Endothelial cell of umbilical vein (primary cell): ENCODE data around the gene ADAMTSL2. TPM values are rescaled to one million over a fixed set of nuclear protein-coding genes. Genes with fewer than 3 reads are reported as not detected.

Experiments
- BruUV-seq: library from RNA; stranded (reverse); fragments of 400-500 nt; replicated peaks from 2 replicates; lab custom pipeline; 2021; lab: Mats Ljungman, UMichigan
- CTCF ChIA-PET: fragments of 300-600, 350-600 bp; sonication (Branson Sonifier 250); formaldehyde crosslinking; loops from one replicate; lab custom pipeline; 2021; ENCODE audit warnings: antibody characterized with exemption, inconsistent platforms; lab: Charles Lee
- POLR2A ChIA-PET: fragments of 300-600, 350-600 bp; sonication (Branson Sonifier 250); formaldehyde crosslinking; loops from one replicate; lab custom pipeline; 2021; ENCODE audit warnings: antibody characterized with exemption, inconsistent platforms; lab: Charles Lee
- DNase-seq: peaks from one replicate; pipeline ENCODE4 v3.0.0-alpha.2; 2011; ENCODE audit warnings: low read depth, low spot score
- FAIRE-seq: peaks from 2 replicates; lab custom pipeline; 2011; peaks lifted over from hg19 to GRCh38; lab: Jason Lieb, UNC
- H2AFZ ChIP-seq: 2 replicates; pipeline ENCODE4 v1.6.0; 2012; ENCODE audit warnings: low read depth, low read length, control low read depth, inconsistent platforms
- H3K27ac ChIP-seq: 2 replicates; pipeline ENCODE4 v1.5.1; 2011; ENCODE audit warnings: low read depth, mild to moderate bottlenecking, control low read depth, low read length, moderate library complexity; ENCODE audit not compliant: insufficient read depth
- H3K27me3 ChIP-seq, 2 experiments: 2 replicates each; pipeline versions ENCODE4 v1.6.0 to v1.6.1; 2011; ENCODE audit warnings: low read length in 2 of 2, mixed read lengths in 1 of 2; ENCODE audit not compliant: control insufficient read depth in 2 of 2, insufficient read depth in 2 of 2
- H3K36me3 ChIP-seq, 2 experiments: 2 replicates in 1 of 2; 3 replicates in 1 of 2; pipeline ENCODE4 v1.5.1; 2011; ENCODE audit warnings: low read length in 2 of 2, mild to moderate bottlenecking in 1 of 2, moderate library complexity in 1 of 2; ENCODE audit not compliant: control insufficient read depth in 2 of 2, insufficient read depth in 2 of 2; ENCODE audit errors: extremely low read depth in 1 of 2
- H3K4me1 ChIP-seq: 3 replicates; pipeline ENCODE4 v1.5.1; 2011; ENCODE audit warnings: mild to moderate bottlenecking, low read length; ENCODE audit not compliant: control insufficient read depth, insufficient read depth; ENCODE audit errors: extremely low read depth
- H3K4me2 ChIP-seq: 2 replicates; pipeline ENCODE4 v1.6.1; 2011; ENCODE audit warnings: low read length, control low read depth, mixed read lengths; ENCODE audit not compliant: insufficient read depth
- H3K4me3 ChIP-seq, 3 experiments: fragments of 200-600 bp in 1 of 3; sonication (generic), shearing (Covaris generic) in 1 of 3; replicated peaks in 1 of 3; 2 replicates each; pipeline ENCODE4 v1.5.1; 2011 to 2016; ENCODE audit warnings: control low read depth in 3 of 3, low read length in 3 of 3, mild to moderate bottlenecking in 2 of 3, inconsistent platforms in 1 of 3, low read depth in 1 of 3, moderate library complexity in 1 of 3; ENCODE audit not compliant: insufficient read depth in 1 of 3
- H3K79me2 ChIP-seq: 2 replicates; pipeline ENCODE4 v1.6.0; 2012; ENCODE audit warnings: low read length, inconsistent platforms; ENCODE audit not compliant: control insufficient read depth, insufficient read depth
- H3K9ac ChIP-seq: replicated peaks from 2 replicates; pipeline ENCODE3; 2011; ENCODE audit warnings: low read length, control low read depth; ENCODE audit not compliant: insufficient read depth; ENCODE audit errors: extremely low read depth
- H3K9me1 ChIP-seq: replicated peaks from 3 replicates; pipeline ENCODE4 v1.6.0; 2011; ENCODE audit warnings: mild to moderate bottlenecking, low read length; ENCODE audit not compliant: control insufficient read depth, insufficient read depth; ENCODE audit errors: extremely low read depth
- H3K9me3 ChIP-seq: replicated peaks from 2 replicates; pipeline ENCODE4 v1.5.1; 2012; ENCODE audit warnings: low read length, inconsistent platforms; ENCODE audit not compliant: control insufficient read depth, insufficient read depth
- H4K20me1 ChIP-seq: replicated peaks from 2 replicates; pipeline ENCODE3; 2011; ENCODE audit warnings: mild to moderate bottlenecking, low read length; ENCODE audit not compliant: control insufficient read depth, insufficient read depth; ENCODE audit errors: extremely low read depth
- EZH2 ChIP-seq: IDR thresholded peaks from 2 replicates; pipeline ENCODE4 v1.6.1; 2012; ENCODE audit warnings: borderline replicate concordance, low read depth, mild to moderate bottlenecking, moderate library complexity, low read length, inconsistent platforms; ENCODE audit not compliant: severe bottlenecking
- FOS ChIP-seq: IDR thresholded peaks from 2 replicates; pipeline ENCODE4 v1.6.1; 2011; ENCODE audit warnings: mild to moderate bottlenecking, low read length, moderate library complexity, borderline replicate concordance; ENCODE audit not compliant: insufficient read depth
- GATA2 ChIP-seq: IDR thresholded peaks from 2 replicates; pipeline ENCODE4 v1.7.0; 2011; ENCODE audit warnings: low read depth, mild to moderate bottlenecking, moderate library complexity, mixed read lengths, low read length; ENCODE audit not compliant: insufficient read length, insufficient read depth
- JUN ChIP-seq: IDR thresholded peaks from 2 replicates; pipeline ENCODE4 v1.6.1; 2011; ENCODE audit warnings: borderline replicate concordance, low read depth; ENCODE audit not compliant: insufficient read length, insufficient read depth
- MYC ChIP-seq: IDR thresholded peaks from one replicate; pipeline ENCODE4 v1.6.1; 2011; ENCODE audit warnings: mild to moderate bottlenecking, low read depth, low read length
- POLR2A ChIP-seq: IDR thresholded peaks from 2 replicates; pipeline ENCODE4 v1.6.1; 2012; ENCODE audit warnings: low read depth, mild to moderate bottlenecking, control low read depth, low read length
- POLR2AphosphoS5 ChIP-seq: IDR thresholded peaks from 2 replicates; pipeline ENCODE4 v1.6.1; 2012; ENCODE audit warnings: low read depth, mild to moderate bottlenecking, control low read depth, low read length, moderate library complexity; ENCODE audit not compliant: insufficient read depth
- dilution Hi-C: fragments of 300-500 bp; cut with MboI; formaldehyde crosslinking; loops from one replicate; pipeline ENCODE4 v1.15.0; 2019; ENCODE audit warnings: low sequenced_read_pairs; ENCODE audit not compliant: extremely low pct_ligation_motif_present
- intact Hi-C: fragments of 100-400 bp; cut with micrococcal nuclease; formaldehyde crosslinking; loops from one replicate; pipeline ENCODE4 v1.10.0; 2022
- polyA plus RNA-seq, 4 experiments: library from polyadenylated mRNA; depleted of rRNA in 3 of 4; stranded (reverse) in 3 of 4; unstranded in 1 of 4; fragments of >200 nt; gene quantifications; 2 replicates each; pipeline versions ENCODE4 v1.2.1 to v1.2.3, GENCODE V29; 2011 to 2012; ENCODE audit warnings: missing spikeins in 1 of 4
- total RNA-seq: library from RNA; stranded (reverse); gene quantifications from 2 replicates; pipeline ENCODE4 v1.2.3, GENCODE V29; 2021
- TF ChIP-seq, protein P1 (sequence below): IDR thresholded peaks from 2 replicates; pipeline ENCODE4 v1.6.1; 2011; ENCODE audit not compliant: insufficient read depth, insufficient read length
- TF ChIP-seq, protein P2 (sequence below), 2 donors: IDR thresholded peaks; 1 replicate in 1 of 2; 2 replicates in 1 of 2; pipeline ENCODE4 v1.5.1; 2011; ENCODE audit warnings: low read length in 2 of 2, mild to moderate bottlenecking in 2 of 2, moderate library complexity in 2 of 2, control low read depth in 1 of 2, inconsistent platforms in 1 of 2, low read depth in 1 of 2; ENCODE audit not compliant: insufficient read depth in 1 of 2; ENCODE audit errors: extremely low read depth in 1 of 2

ADAMTSL2 gene
- total and polyA plus RNA-seq, 2 donors (not counting 3 experiments of a cell fraction or from before 2014, with no cell fraction given): not detected

DNA sequence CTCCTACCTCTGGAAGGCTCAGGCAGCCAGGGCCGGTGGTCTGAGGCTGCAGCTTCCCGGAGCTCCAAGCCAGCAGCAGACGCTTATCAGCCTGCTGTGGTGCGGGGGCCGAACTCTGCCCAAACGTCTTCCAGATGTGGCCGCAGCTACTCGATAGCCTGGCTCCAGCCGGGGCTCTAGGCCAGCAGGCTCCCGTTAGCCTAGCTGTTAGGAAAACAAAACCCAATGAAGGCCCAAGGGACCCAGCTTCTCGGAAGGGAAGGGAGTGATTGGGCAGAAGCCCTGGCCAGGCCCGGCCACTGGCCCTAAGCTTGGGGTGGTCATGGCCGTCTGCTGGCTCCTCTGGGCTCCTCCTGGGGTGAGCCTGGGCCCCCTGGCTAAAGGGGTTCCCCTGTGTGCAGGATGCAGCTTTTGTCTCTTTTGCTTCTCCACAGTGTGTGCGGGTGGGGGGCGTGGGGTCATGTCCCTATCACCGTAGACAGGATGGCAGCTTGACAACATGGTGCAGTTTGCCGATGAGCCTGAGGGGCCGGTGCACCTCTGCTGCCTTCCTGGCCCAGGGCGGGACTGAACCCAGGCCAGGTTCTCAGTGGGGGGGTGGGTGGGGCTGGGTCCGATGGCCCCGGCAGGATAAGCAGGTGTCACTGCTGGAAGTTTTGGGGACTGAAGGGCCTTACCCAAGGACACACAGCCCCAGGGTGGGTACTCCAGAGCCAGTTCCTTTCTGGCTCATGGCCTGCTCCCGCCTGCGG lies 28.4 kb upstream of the ADAMTSL2 start:
- Histone ChIP-seq H3K9me3 (no peaks in the 10 kb centered on the region), H3K36me3 (no peaks in the 10 kb centered on the region), H3K4me1 (no peaks in the 10 kb centered on the region), H3K9ac (no peak overlapping the region), H3K4me2 (no peak overlapping the region), H4K20me1 (no peaks in the 10 kb centered on the region), H3K27ac (no peak overlapping the region), H3K27me3 (peaks cover 0 to 3% of the 10 kb centered on the region in 2 experiments), H3K4me3 (no peak overlapping the region), H3K9me1 (no peaks in the 10 kb centered on the region), H2AFZ (no peak overlapping the region), H3K79me2 (no peaks in the 10 kb centered on the region)
- ChIA-PET CTCF (interaction anchor here (0.7 kb wide), 1 partner anchor 10 kb away, joined by 3 read pairs; no protein-coding TSS in a partner anchor), POLR2A (no interaction called here)
- no TSS peak for BruUV-seq
- no peak for FAIRE-seq
- dilution Hi-C loops: no loop called here
- TF ChIP-seq POLR2AphosphoS5: no peak
- TF ChIP-seq, protein P1, sequence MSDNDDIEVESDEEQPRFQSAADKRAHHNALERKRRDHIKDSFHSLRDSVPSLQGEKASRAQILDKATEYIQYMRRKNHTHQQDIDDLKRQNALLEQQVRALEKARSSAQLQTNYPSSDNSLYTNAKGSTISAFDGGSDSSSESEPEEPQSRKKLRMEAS: no peak
- no peak for TF ChIP-seq GATA2
- TF ChIP-seq, protein P2, sequence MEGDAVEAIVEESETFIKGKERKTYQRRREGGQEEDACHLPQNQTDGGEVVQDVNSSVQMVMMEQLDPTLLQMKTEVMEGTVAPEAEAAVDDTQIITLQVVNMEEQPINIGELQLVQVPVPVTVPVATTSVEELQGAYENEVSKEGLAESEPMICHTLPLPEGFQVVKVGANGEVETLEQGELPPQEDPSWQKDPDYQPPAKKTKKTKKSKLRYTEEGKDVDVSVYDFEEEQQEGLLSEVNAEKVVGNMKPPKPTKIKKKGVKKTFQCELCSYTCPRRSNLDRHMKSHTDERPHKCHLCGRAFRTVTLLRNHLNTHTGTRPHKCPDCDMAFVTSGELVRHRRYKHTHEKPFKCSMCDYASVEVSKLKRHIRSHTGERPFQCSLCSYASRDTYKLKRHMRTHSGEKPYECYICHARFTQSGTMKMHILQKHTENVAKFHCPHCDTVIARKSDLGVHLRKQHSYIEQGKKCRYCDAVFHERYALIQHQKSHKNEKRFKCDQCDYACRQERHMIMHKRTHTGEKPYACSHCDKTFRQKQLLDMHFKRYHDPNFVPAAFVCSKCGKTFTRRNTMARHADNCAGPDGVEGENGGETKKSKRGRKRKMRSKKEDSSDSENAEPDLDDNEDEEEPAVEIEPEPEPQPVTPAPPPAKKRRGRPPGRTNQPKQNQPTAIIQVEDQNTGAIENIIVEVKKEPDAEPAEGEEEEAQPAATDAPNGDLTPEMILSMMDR (IDR thresholded peaks at IDR 0.05; ENCODE audit: extremely low read depth in 1 of 2, insufficient read depth in 1 of 2, low read depth in 1 of 2, low read length in 2 of 2): no peak
- no peak for TF ChIP-seq FOS
- TF ChIP-seq JUN: no peak
- TF ChIP-seq POLR2A: no peak
- TF ChIP-seq EZH2: no peak
- TF ChIP-seq MYC: no peak
- intact Hi-C loops: no loop called here
- DNase-seq: no peak
